Activated T-helper 17 cell treated with anti-CD3 and anti-CD28 coated beads, Interleukin-2, amount 50 U/mL, for 72 hours (primary cell): ENCODE measurements around the gene GTF2I. TPM values are rescaled to one million over a fixed set of nuclear protein-coding genes. Genes with fewer than 3 reads are reported as not detected.
"Not testable (repeated sequence)": the region's sequence is repeated elsewhere in the genome, so short reads cannot be mapped to it uniquely, and the experiment has no call there.

Source experiments
- ATAC-seq: fragments of 150-1000 bp; cut with Tn5 transposase; replicated peaks from 2 replicates; pipeline ENCODE4 v1.10.0; 2021; ENCODE audit warnings: mild to moderate bottlenecking, moderate library complexity
- H3K27ac Mint-ChIP-seq: one replicate; pipeline ENCODE4 v1.8.0; 2022; ENCODE audit warnings: mixed read lengths
- H3K27me3 Mint-ChIP-seq: one replicate; pipeline ENCODE4 v1.8.0; 2022; ENCODE audit warnings: mixed read lengths
- H3K36me3 Mint-ChIP-seq: one replicate; pipeline ENCODE4 v1.8.0; 2022; ENCODE audit warnings: low read depth, mild to moderate bottlenecking, mixed read lengths
- H3K4me1 Mint-ChIP-seq: one replicate; pipeline ENCODE4 v1.8.0; 2022; ENCODE audit warnings: mixed read lengths
- H3K4me3 Mint-ChIP-seq: one replicate; pipeline ENCODE4 v1.8.0; 2022; ENCODE audit warnings: mild to moderate bottlenecking, mixed read lengths
- H3K9me3 Mint-ChIP-seq: one replicate; pipeline ENCODE4 v1.8.0; 2022; ENCODE audit warnings: mixed read lengths
- total RNA-seq, 2 donors: library from RNA; stranded (reverse); gene quantifications; one replicate each; pipeline ENCODE4 v1.2.3, GENCODE V29; 2022

GTF2I gene
- total RNA-seq, 2 donors from 2014 or later, result 133 to 143 TPM

GRCh38 chr7:74766991-74767390 lies 109.5 kb downstream of the GTF2I start:
- H3K27me3 Mint-ChIP-seq, result not testable (repeated sequence)

GRCh38 chr7:74770062-74770461 lies 112.5 kb downstream of the GTF2I start:
- not testable (repeated sequence) for H3K9me3 Mint-ChIP-seq, H3K4me3 Mint-ChIP-seq, H3K27ac Mint-ChIP-seq, ATAC-seq, H3K27me3 Mint-ChIP-seq, H3K36me3 Mint-ChIP-seq, H3K4me1 Mint-ChIP-seq

More at GRCh38 chr7:74766991-74767390, 109.5 kb downstream of the GTF2I start:
- H3K9me3 Mint-ChIP-seq, H3K36me3 Mint-ChIP-seq, ATAC-seq, H3K4me3 Mint-ChIP-seq, H3K27ac Mint-ChIP-seq, H3K4me1 Mint-ChIP-seq: not testable (repeated sequence)

GRCh38 chr7:74772093-74772492 lies 114.6 kb downstream of the GTF2I start:
- not testable (repeated sequence) for H3K4me1 Mint-ChIP-seq, H3K4me3 Mint-ChIP-seq, H3K27ac Mint-ChIP-seq, ATAC-seq, H3K36me3 Mint-ChIP-seq, H3K27me3 Mint-ChIP-seq, H3K9me3 Mint-ChIP-seq

- not testable (repeated sequence) for H3K27me3 Mint-ChIP-seq, H3K27ac Mint-ChIP-seq, ATAC-seq, H3K36me3 Mint-ChIP-seq, H3K4me3 Mint-ChIP-seq, H3K4me1 Mint-ChIP-seq, H3K9me3 Mint-ChIP-seq
Observed at GRCh38 chr7:74773760-74774750, 116.5 kb downstream of the GTF2I start, which contains the start of gene NCF1. TSS of gene NCF1 (plus strand) at chr7:74774011. CDS start at chr7:74774032, 21 bp downstream.

- H3K4me1 Mint-ChIP-seq, H3K36me3 Mint-ChIP-seq, H3K4me3 Mint-ChIP-seq, H3K27ac Mint-ChIP-seq, H3K9me3 Mint-ChIP-seq, H3K27me3 Mint-ChIP-seq: not testable (repeated sequence)
- ATAC-seq, result peak; percentile 94
Observed at GRCh38 chr7:74775111-74775510, 117.6 kb downstream of the GTF2I start.

GRCh38 chr7:74779053-74779452 lies 121.5 kb downstream of the GTF2I start:
- not testable (repeated sequence) for H3K27me3 Mint-ChIP-seq, H3K4me1 Mint-ChIP-seq, H3K27ac Mint-ChIP-seq, ATAC-seq, H3K36me3 Mint-ChIP-seq, H3K9me3 Mint-ChIP-seq, H3K4me3 Mint-ChIP-seq

- not testable (repeated sequence) for H3K27me3 Mint-ChIP-seq, ATAC-seq, H3K4me1 Mint-ChIP-seq, H3K27ac Mint-ChIP-seq, H3K4me3 Mint-ChIP-seq, H3K9me3 Mint-ChIP-seq, H3K36me3 Mint-ChIP-seq
Observed at GRCh38 chr7:74781746-74782145, 124.2 kb downstream of the GTF2I start.

GRCh38 chr7:74783595-74783994 lies 126.1 kb downstream of the GTF2I start:
- H3K4me3 Mint-ChIP-seq, H3K27me3 Mint-ChIP-seq, ATAC-seq, H3K9me3 Mint-ChIP-seq, H3K27ac Mint-ChIP-seq, H3K36me3 Mint-ChIP-seq, H3K4me1 Mint-ChIP-seq: not testable (repeated sequence)

- not testable (repeated sequence) for H3K9me3 Mint-ChIP-seq, H3K27ac Mint-ChIP-seq, H3K36me3 Mint-ChIP-seq, H3K4me3 Mint-ChIP-seq, H3K4me1 Mint-ChIP-seq, H3K27me3 Mint-ChIP-seq
- ATAC-seq, result peak; percentile 96
Observed at GRCh38 chr7:74788369-74789150, 131.0 kb downstream of the GTF2I start.

- not testable (repeated sequence) for H3K36me3 Mint-ChIP-seq, H3K4me1 Mint-ChIP-seq, ATAC-seq, H3K27me3 Mint-ChIP-seq, H3K9me3 Mint-ChIP-seq, H3K4me3 Mint-ChIP-seq, H3K27ac Mint-ChIP-seq
Observed at GRCh38 chr7:74789200-74789736, 131.8 kb downstream of the GTF2I start.

GRCh38 chr7:74797848-74798622 lies 140.5 kb downstream of the GTF2I start:
- not testable (repeated sequence) for H3K27ac Mint-ChIP-seq

GRCh38 chr7:74798644-74799043 lies 141.1 kb downstream of the GTF2I start:
- not testable (repeated sequence) for H3K27ac Mint-ChIP-seq, H3K4me3 Mint-ChIP-seq, H3K4me1 Mint-ChIP-seq, H3K9me3 Mint-ChIP-seq, H3K27me3 Mint-ChIP-seq, H3K36me3 Mint-ChIP-seq
- ATAC-seq, result peak; percentile 80

More at GRCh38 chr7:74797848-74798622, 140.5 kb downstream of the GTF2I start:
- H3K36me3 Mint-ChIP-seq, H3K9me3 Mint-ChIP-seq, H3K4me3 Mint-ChIP-seq, ATAC-seq, H3K27me3 Mint-ChIP-seq, H3K4me1 Mint-ChIP-seq: not testable (repeated sequence)
